Hepatocyte (in vitro differentiated cells): ENCODE results near the gene SH3BGRL2.

ENCODE experiments used
- CTCF ChIP-seq: fragments of 200-600 bp; sonication (generic); IDR thresholded peaks from 2 replicates; pipeline ENCODE4 v1.5.1; 2016; ENCODE audit warnings: antibody characterized with exemption, mild to moderate bottlenecking; ENCODE audit not compliant: poor library complexity
- EZH2 ChIP-seq: fragments of 200-600 bp; sonication (generic); IDR thresholded peaks from 2 replicates; pipeline ENCODE4 v1.6.1; 2016; ENCODE audit warnings: antibody characterized with exemption, mild to moderate bottlenecking, borderline replicate concordance
- EZH2phosphoT487 ChIP-seq: fragments of 200-600 bp; sonication (generic); IDR thresholded peaks from one replicate; pipeline ENCODE4 v1.6.1; 2018; ENCODE audit warnings: antibody characterized with exemption, mild to moderate bottlenecking, low read depth, moderate library complexity; ENCODE audit not compliant: unreplicated experiment, severe bottlenecking

GRCh38 chr6:79621579-79621978 lies 9.6 kb upstream of the SH3BGRL2 start:
- TF ChIP-seq CTCF: no peak
- no peak for TF ChIP-seq EZH2
- no peak for TF ChIP-seq EZH2phosphoT487
